GM12864 (cell line): ENCODE data around the gene KRTAP6-1.

Experiments
- DNase-seq: peaks from one replicate; pipeline ENCODE4 v3.0.0-alpha.2; 2011; ENCODE audit warnings: low read depth
- H3K4me3 ChIP-seq: 2 replicates; pipeline ENCODE4 v1.5.1; 2011; ENCODE audit warnings: mild to moderate bottlenecking, low read depth, low read length, control low read depth
- TF ChIP-seq, protein P1 (sequence below): IDR thresholded peaks from 2 replicates; pipeline ENCODE4 v1.5.1; 2011; ENCODE audit warnings: low read depth, mild to moderate bottlenecking, moderate library complexity, low read length, control low read depth, inconsistent platforms; ENCODE audit errors: missing control alignments

The KRTAP6-1 gene

GRCh38 chr21:30612132-30612531 lies 1.6 kb downstream of the KRTAP6-1 start:
- TF ChIP-seq, protein P1, sequence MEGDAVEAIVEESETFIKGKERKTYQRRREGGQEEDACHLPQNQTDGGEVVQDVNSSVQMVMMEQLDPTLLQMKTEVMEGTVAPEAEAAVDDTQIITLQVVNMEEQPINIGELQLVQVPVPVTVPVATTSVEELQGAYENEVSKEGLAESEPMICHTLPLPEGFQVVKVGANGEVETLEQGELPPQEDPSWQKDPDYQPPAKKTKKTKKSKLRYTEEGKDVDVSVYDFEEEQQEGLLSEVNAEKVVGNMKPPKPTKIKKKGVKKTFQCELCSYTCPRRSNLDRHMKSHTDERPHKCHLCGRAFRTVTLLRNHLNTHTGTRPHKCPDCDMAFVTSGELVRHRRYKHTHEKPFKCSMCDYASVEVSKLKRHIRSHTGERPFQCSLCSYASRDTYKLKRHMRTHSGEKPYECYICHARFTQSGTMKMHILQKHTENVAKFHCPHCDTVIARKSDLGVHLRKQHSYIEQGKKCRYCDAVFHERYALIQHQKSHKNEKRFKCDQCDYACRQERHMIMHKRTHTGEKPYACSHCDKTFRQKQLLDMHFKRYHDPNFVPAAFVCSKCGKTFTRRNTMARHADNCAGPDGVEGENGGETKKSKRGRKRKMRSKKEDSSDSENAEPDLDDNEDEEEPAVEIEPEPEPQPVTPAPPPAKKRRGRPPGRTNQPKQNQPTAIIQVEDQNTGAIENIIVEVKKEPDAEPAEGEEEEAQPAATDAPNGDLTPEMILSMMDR = no peak
- no peak overlapping the region for H3K4me3 ChIP-seq
- no peak for DNase-seq

GRCh38 chr21:30605968-30606367 lies 7.8 kb downstream of the KRTAP6-1 start:
- no peak for DNase-seq
- H3K4me3 ChIP-seq = no peak overlapping the region
- TF ChIP-seq, protein P1 = no peak

DNA sequence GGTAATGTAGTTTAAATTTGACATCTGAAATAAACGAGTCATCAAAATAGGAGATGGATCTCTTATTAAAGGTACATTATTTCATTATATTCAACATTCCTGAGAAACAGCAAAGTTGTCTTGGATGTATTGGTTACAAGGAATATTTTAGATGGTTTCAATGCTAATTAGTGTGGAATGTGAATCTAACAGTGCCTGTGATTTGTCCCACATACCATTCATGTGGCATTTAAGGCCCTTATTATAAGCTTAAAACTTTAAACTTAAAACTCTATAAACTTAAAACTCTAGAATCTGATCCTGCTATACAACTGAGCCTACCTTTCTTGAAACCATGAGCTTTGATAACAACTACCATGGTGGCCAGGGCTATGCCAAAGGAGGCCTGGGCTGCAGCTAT lies 12.9 kb downstream of the KRTAP6-1 start, which contains the start of gene KRTAP22-1:
KRTAP22-1 (plus strand) TSS at position 301 of the 400 bp plus-strand sequence.
- TF ChIP-seq, protein P1 = no peak
- DNase-seq = no peak
- H3K4me3 ChIP-seq = no peak within 1 kb of the TSS

- H3K4me3 ChIP-seq = no peak within 1 kb of the TSS
- TF ChIP-seq, protein P1 = no peak
- DNase-seq = no peak
Observed at GRCh38 chr21:30598802-30599201, 14.9 kb downstream of the KRTAP6-1 start, which contains the start of gene KRTAP6-2. Gene KRTAP6-2, minus strand, starts transcription at chr21:30598902. Its CDS starts 28 bp downstream, at chr21:30598874.

DNA sequence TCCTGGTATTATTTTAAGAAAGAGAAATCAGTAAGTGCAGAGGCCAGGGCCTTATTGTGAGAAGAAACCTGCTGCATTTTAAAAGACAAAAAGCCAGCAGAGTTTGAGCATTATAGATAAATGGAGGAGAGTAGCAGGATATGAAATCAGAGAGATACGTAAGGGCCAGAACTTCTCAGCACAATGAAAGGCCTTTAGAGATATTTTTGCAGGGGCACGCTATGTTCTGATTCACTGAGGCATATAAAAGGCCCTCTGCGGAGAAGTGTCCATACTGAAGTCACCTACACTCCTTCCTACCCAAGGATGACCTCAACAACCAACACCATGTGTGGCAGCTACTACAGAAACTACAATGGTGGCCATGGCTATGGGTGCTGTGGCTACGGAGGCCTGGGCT lies 21.6 kb downstream of the KRTAP6-1 start, which contains the start of gene KRTAP6-3:
KRTAP6-3 (plus strand) TSS at position 301 of the 400 bp plus-strand sequence; CDS start at position 307, 6 bp downstream.
- no peak within 1 kb of the TSS for H3K4me3 ChIP-seq
- TF ChIP-seq, protein P1 = no peak
- no peak for DNase-seq

GRCh38 chr21:30590297-30590696 lies 23.4 kb downstream of the KRTAP6-1 start, which contains the start of gene KRTAP22-2:
Gene KRTAP22-2, minus strand, starts transcription at chr21:30590397.
- TF ChIP-seq, protein P1 = no peak
- H3K4me3 ChIP-seq = no peak within 1 kb of the TSS
- no peak for DNase-seq

DNA sequence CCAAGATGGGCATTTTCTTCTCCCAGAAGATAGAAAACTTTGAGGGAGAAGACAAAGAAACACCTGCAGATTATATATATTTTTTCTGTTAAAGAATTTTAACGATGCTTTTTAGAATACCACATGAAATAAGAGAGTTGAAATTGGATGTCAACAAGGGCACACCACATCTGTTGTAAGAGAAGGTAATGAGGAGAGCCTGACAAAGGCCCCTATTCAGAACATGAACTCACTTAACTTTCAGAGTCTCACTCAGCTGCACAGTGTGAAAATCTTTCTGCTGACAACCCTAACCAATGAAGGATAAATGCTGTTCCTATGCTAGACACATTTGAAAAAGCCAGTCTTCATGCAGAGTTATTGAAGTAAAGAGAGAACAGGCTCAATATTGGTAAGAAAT lies 30.9 kb downstream of the KRTAP6-1 start:
- DNase-seq = no peak
- TF ChIP-seq, protein P1 = no peak
- no peak overlapping the region for H3K4me3 ChIP-seq
